ENCODE data around the gene ZC3H18. TPM values are rescaled to one million over a fixed set of nuclear protein-coding genes. Genes with fewer than 3 reads are reported as not detected.

ZC3H18 gene
- total and polyA plus RNA-seq, 2 experiments from 2014 or later, result 30.0 to 40.7 TPM

DNA sequence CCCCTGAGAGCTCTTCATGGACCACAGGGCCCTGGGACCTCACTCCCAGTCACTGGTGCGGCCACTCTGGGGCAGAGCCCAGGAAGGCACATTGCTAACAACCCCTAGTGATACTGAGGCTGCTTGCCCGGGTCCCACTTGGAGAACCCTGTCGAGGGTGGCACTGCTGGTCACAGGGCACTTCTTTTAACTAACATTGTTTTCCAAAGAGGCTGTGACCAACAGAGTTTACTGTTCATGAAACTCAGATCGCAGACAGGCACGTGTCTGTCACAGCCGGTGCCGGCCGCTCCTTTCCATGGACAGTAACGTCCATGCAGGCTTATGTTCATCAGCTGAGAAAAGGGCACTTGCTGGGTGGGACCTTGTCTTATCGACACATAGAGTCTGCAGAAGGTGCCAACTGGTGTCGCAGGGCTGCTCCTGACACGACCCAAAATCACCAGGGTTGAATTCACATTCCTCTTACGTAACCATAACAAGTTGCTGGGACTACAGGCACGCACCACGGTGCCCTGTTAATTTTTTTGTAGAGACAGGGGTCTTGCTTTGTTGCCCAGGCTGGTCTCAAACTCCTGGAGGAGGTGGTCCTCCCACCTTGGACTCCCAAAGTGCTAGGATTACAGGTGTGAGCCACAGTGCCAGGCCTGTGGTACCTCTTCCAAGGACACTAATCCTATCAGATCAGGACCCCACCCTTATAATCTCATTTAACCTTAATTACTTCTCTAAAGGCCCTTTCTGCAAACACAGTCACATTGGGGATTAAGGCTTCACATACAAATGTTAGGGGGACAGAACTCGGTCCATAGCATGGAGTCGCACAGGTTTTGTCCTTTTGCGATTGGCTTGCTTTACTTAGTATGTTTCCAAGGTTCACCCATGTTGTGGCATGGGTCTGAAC is 1.2 kb upstream of the ZC3H18 start:
- peaks cover 13% of the 10 kb centered on the region for H3K4me1 Mint-ChIP-seq
- H3K27ac ChIP-seq (ENCODE audit: low read depth), result no peak overlapping the region
- TF ChIP-seq JUNB (IDR thresholded peaks at IDR 0.05; ENCODE audit: unreplicated experiment) (no peak), EZH2phosphoT487 (IDR thresholded peaks at IDR 0.05; ENCODE audit: unreplicated experiment) (no peak), POLR2AphosphoS5 (IDR thresholded peaks at IDR 0.05; ENCODE audit: low read depth) (no peak), STAT1 (IDR thresholded peaks at IDR 0.05; ENCODE audit: unreplicated experiment) (no peak), ZNF331 (CRISPR knock-in tag; IDR thresholded peaks at IDR 0.05; ENCODE audit: low read depth) (no peak), ZNF114 (CRISPR knock-in tag; IDR thresholded peaks at IDR 0.05) (no peak), CREB1 (CRISPR knock-in tag; IDR thresholded peaks at IDR 0.05; ENCODE audit: low read depth) (no peak), NANOG (IDR thresholded peaks at IDR 0.05; ENCODE audit: borderline replicate concordance) (no peak), EZH2 (IDR thresholded peaks at IDR 0.05; ENCODE audit: low read depth, unreplicated experiment) (no peak)
- TF ChIP-seq, protein P1, sequence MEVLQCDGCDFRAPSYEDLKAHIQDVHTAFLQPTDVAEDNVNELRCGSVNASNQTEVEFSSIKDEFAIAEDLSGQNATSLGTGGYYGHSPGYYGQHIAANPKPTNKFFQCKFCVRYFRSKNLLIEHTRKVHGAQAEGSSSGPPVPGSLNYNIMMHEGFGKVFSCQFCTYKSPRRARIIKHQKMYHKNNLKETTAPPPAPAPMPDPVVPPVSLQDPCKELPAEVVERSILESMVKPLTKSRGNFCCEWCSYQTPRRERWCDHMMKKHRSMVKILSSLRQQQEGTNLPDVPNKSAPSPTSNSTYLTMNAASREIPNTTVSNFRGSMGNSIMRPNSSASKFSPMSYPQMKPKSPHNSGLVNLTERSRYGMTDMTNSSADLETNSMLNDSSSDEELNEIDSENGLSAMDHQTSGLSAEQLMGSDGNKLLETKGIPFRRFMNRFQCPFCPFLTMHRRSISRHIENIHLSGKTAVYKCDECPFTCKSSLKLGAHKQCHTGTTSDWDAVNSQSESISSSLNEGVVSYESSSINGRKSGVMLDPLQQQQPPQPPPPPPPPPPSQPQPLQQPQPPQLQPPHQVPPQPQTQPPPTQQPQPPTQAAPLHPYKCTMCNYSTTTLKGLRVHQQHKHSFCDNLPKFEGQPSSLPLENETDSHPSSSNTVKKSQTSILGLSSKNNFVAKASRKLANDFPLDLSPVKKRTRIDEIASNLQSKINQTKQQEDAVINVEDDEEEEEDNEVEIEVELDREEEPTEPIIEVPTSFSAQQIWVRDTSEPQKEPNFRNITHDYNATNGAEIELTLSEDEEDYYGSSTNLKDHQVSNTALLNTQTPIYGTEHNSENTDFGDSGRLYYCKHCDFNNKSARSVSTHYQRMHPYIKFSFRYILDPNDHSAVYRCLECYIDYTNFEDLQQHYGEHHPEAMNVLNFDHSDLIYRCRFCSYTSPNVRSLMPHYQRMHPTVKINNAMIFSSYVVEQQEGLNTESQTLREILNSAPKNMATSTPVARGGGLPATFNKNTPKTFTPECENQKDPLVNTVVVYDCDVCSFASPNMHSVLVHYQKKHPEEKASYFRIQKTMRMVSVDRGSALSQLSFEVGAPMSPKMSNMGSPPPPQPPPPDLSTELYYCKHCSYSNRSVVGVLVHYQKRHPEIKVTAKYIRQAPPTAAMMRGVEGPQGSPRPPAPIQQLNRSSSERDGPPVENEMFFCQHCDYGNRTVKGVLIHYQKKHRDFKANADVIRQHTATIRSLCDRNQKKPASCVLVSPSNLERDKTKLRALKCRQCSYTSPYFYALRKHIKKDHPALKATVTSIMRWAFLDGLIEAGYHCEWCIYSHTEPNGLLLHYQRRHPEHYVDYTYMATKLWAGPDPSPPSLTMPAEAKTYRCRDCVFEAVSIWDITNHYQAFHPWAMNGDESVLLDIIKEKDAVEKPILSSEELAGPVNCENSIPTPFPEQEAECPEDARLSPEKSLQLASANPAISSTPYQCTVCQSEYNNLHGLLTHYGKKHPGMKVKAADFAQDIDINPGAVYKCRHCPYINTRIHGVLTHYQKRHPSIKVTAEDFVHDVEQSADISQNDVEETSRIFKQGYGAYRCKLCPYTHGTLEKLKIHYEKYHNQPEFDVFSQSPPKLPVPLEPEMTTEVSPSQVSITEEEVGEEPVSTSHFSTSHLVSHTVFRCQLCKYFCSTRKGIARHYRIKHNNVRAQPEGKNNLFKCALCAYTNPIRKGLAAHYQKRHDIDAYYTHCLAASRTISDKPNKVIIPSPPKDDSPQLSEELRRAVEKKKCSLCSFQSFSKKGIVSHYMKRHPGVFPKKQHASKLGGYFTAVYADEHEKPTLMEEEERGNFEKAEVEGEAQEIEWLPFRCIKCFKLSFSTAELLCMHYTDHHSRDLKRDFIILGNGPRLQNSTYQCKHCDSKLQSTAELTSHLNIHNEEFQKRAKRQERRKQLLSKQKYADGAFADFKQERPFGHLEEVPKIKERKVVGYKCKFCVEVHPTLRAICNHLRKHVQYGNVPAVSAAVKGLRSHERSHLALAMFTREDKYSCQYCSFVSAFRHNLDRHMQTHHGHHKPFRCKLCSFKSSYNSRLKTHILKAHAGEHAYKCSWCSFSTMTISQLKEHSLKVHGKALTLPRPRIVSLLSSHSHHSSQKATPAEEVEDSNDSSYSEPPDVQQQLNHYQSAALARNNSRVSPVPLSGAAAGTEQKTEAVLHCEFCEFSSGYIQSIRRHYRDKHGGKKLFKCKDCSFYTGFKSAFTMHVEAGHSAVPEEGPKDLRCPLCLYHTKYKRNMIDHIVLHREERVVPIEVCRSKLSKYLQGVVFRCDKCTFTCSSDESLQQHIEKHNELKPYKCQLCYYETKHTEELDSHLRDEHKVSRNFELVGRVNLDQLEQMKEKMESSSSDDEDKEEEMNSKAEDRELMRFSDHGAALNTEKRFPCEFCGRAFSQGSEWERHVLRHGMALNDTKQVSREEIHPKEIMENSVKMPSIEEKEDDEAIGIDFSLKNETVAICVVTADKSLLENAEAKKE (CRISPR knock-in tag; IDR thresholded peaks at IDR 0.05), result no peak
- TF ChIP-seq, protein P2, sequence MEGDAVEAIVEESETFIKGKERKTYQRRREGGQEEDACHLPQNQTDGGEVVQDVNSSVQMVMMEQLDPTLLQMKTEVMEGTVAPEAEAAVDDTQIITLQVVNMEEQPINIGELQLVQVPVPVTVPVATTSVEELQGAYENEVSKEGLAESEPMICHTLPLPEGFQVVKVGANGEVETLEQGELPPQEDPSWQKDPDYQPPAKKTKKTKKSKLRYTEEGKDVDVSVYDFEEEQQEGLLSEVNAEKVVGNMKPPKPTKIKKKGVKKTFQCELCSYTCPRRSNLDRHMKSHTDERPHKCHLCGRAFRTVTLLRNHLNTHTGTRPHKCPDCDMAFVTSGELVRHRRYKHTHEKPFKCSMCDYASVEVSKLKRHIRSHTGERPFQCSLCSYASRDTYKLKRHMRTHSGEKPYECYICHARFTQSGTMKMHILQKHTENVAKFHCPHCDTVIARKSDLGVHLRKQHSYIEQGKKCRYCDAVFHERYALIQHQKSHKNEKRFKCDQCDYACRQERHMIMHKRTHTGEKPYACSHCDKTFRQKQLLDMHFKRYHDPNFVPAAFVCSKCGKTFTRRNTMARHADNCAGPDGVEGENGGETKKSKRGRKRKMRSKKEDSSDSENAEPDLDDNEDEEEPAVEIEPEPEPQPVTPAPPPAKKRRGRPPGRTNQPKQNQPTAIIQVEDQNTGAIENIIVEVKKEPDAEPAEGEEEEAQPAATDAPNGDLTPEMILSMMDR (conservative IDR thresholded peaks at IDR 0.05; ENCODE audit: low read depth in 2 of 2), result no peak
- TF ChIP-seq, protein P3, sequence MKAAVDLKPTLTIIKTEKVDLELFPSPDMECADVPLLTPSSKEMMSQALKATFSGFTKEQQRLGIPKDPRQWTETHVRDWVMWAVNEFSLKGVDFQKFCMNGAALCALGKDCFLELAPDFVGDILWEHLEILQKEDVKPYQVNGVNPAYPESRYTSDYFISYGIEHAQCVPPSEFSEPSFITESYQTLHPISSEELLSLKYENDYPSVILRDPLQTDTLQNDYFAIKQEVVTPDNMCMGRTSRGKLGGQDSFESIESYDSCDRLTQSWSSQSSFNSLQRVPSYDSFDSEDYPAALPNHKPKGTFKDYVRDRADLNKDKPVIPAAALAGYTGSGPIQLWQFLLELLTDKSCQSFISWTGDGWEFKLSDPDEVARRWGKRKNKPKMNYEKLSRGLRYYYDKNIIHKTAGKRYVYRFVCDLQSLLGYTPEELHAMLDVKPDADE (IDR thresholded peaks at IDR 0.05), result no peak
- TF ChIP-seq, protein P4, sequence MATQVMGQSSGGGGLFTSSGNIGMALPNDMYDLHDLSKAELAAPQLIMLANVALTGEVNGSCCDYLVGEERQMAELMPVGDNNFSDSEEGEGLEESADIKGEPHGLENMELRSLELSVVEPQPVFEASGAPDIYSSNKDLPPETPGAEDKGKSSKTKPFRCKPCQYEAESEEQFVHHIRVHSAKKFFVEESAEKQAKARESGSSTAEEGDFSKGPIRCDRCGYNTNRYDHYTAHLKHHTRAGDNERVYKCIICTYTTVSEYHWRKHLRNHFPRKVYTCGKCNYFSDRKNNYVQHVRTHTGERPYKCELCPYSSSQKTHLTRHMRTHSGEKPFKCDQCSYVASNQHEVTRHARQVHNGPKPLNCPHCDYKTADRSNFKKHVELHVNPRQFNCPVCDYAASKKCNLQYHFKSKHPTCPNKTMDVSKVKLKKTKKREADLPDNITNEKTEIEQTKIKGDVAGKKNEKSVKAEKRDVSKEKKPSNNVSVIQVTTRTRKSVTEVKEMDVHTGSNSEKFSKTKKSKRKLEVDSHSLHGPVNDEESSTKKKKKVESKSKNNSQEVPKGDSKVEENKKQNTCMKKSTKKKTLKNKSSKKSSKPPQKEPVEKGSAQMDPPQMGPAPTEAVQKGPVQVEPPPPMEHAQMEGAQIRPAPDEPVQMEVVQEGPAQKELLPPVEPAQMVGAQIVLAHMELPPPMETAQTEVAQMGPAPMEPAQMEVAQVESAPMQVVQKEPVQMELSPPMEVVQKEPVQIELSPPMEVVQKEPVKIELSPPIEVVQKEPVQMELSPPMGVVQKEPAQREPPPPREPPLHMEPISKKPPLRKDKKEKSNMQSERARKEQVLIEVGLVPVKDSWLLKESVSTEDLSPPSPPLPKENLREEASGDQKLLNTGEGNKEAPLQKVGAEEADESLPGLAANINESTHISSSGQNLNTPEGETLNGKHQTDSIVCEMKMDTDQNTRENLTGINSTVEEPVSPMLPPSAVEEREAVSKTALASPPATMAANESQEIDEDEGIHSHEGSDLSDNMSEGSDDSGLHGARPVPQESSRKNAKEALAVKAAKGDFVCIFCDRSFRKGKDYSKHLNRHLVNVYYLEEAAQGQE (IDR thresholded peaks at IDR 0.05; ENCODE audit: unreplicated experiment), result no peak

More for the DNA sequence above, 1.2 kb upstream of the ZC3H18 start:
- DNase-seq (ENCODE audit: low spot score) (no peak), ATAC-seq (no peak)
- H3K4me1 ChIP-seq (ENCODE audit: insufficient read depth), result peaks cover 8% of the 10 kb centered on the region
- H2AFZ ChIP-seq, result peak overlapping the region; percentile 99; the same call in 1 of the 2 replicates
- Mint-ChIP-seq H3K4me3 (peak overlapping the region; percentile 82), H3K27ac (no peak overlapping the region), H3K9me3 (no peaks in the 10 kb centered on the region), H3K27me3 (ENCODE audit: insufficient read depth, low read depth, poor library complexity) (peaks cover 14% of the 10 kb centered on the region), H3K36me3 (ENCODE audit: low read depth) (peaks cover 2% of the 10 kb centered on the region; the same call in 1 of the 3 replicates)
- H3K4me3 ChIP-seq, result peak overlapping the region; percentile 97
- peaks cover 14% of the 10 kb centered on the region for H4K20me1 ChIP-seq (replicated peaks; ENCODE audit: insufficient read depth)
- H3K79me2 ChIP-seq (replicated peaks; ENCODE audit: insufficient read depth), result peaks cover 39% of the 10 kb centered on the region
- peak overlapping the region; percentile 100 for H3K4me2 ChIP-seq
- H3K27me3 ChIP-seq (ENCODE audit: insufficient read depth), result no peaks in the 10 kb centered on the region
- peaks cover 12% of the 10 kb centered on the region; the same call in 1 of the 2 replicates for H3F3A ChIP-seq (replicated peaks; ENCODE audit: low read depth)
- H3K36me3 ChIP-seq (ENCODE audit: insufficient read depth), result no peaks in the 10 kb centered on the region
- H3K9me2 ChIP-seq (ENCODE audit: insufficient read depth), result no peaks in the 10 kb centered on the region
